ACC112 (cell line): ENCODE data around the gene PGP.

Source experiments
- H2AFZ ChIP-seq: fragments of 200-600 bp; sonication (generic); one replicate; pipeline ENCODE4 v1.6.0; 2017; ENCODE audit warnings: antibody characterized with exemption, low read length; ENCODE audit not compliant: unreplicated experiment
- H3K27ac ChIP-seq: fragments of 200-600 bp; sonication (generic); 2 replicates; pipeline ENCODE4 v1.5.1; 2014; ENCODE audit warnings: low read depth, mild to moderate bottlenecking, antibody characterized with exemption, low read length, moderate library complexity
- H3K27me3 ChIP-seq: fragments of 200-600 bp; sonication (generic); 2 replicates; pipeline ENCODE4 v1.6.1; 2014; ENCODE audit warnings: mild to moderate bottlenecking, antibody characterized with exemption, low read length, moderate library complexity, mixed read lengths; ENCODE audit not compliant: insufficient read depth
- H3K36me3 ChIP-seq: fragments of 200-600 bp; sonication (generic); 2 replicates; pipeline ENCODE4 v1.6.1; 2016; ENCODE audit warnings: mild to moderate bottlenecking, antibody characterized with exemption, low read length, moderate library complexity, mixed read lengths; ENCODE audit not compliant: insufficient read depth
- H3K4me1 ChIP-seq: fragments of 200-600 bp; sonication (generic); one replicate; pipeline ENCODE4 v1.6.1; 2016; ENCODE audit warnings: low read length, mixed read lengths; ENCODE audit not compliant: insufficient read depth, unreplicated experiment, control insufficient read depth
- H3K4me3 ChIP-seq: fragments of 200-600 bp; sonication (generic); 2 replicates; pipeline ENCODE4 v1.5.1; 2014; ENCODE audit warnings: mild to moderate bottlenecking, low read depth, low read length
- H3K79me2 ChIP-seq: fragments of 200-600 bp; sonication (generic); one replicate; pipeline ENCODE4 v1.6.0; 2016; ENCODE audit warnings: low read length; ENCODE audit not compliant: control insufficient read depth, unreplicated experiment, insufficient read depth

The PGP gene

GRCh38 chr16:2173916-2174315 lies 40.7 kb downstream of the PGP start:
- Histone ChIP-seq H3K36me3 (peaks cover 19% of the 10 kb centered on the region; the same call in 1 of the 2 replicates), H3K79me2 (no peaks in the 10 kb centered on the region), H2AFZ (no peak overlapping the region), H3K27me3 (no peaks in the 10 kb centered on the region), H3K27ac (no peak overlapping the region), H3K4me3 (no peak overlapping the region), H3K4me1 (no peaks in the 10 kb centered on the region)

GRCh38 chr16:2173366-2173765 lies 41.3 kb downstream of the PGP start:
- H3K4me1 ChIP-seq = no peaks in the 10 kb centered on the region
- H3K36me3 ChIP-seq = peaks cover 17% of the 10 kb centered on the region; the same call in 1 of the 2 replicates
- H2AFZ ChIP-seq = no peak overlapping the region
- no peaks in the 10 kb centered on the region for H3K27me3 ChIP-seq
- H3K4me3 ChIP-seq = no peak overlapping the region
- H3K79me2 ChIP-seq = no peaks in the 10 kb centered on the region
- no peak overlapping the region for H3K27ac ChIP-seq

DNA sequence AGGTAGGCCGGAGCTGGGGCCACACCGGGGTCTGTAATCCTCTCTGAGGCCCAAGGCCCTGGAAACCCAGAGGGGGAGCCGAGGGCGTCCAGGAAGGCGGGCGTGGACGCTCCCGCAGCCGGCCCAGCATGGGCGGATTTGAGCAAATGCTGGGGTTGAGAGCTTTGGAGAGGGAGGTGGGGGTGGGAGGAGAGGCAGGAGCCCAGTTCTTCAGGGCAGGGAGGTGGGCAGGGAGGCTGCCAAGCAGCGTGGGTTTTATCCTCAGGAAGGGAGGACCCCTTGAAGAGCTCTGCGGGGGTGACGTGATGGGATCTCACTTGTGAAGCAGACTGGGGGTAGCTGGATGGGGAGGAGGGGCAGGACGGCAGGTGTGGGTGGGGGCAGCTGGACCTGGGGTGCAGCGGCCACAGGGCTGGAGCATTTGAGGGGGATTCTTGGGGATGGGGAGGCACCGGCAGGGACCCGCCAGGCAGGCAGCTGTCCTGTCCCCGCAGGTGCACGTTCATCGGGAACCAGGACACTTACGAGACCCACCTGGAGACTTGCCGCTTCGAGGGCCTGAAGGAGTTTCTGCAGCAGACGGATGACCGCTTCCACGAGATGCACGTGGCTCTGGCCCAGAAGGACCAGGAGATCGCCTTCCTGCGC lies 41.8 kb downstream of the PGP start:
- Histone ChIP-seq H2AFZ (no peak overlapping the region), H3K79me2 (peaks cover under 1% of the 10 kb centered on the region), H3K4me3 (no peak overlapping the region), H3K27ac (no peak overlapping the region), H3K36me3 (peaks cover 12% of the 10 kb centered on the region; the same call in 1 of the 2 replicates), H3K27me3 (no peaks in the 10 kb centered on the region), H3K4me1 (no peaks in the 10 kb centered on the region)

- peaks cover 7% of the 10 kb centered on the region for H3K79me2 ChIP-seq
- no peaks in the 10 kb centered on the region for H3K27me3 ChIP-seq
- no peak overlapping the region for H3K4me3 ChIP-seq
- no peak overlapping the region for H2AFZ ChIP-seq
- H3K4me1 ChIP-seq = no peaks in the 10 kb centered on the region
- H3K27ac ChIP-seq = no peak overlapping the region
- H3K36me3 ChIP-seq = peaks cover 10% of the 10 kb centered on the region; the same call in 1 of the 2 replicates
These were observed 43.0 kb downstream of the PGP start for GRCh38 chr16:2171601-2172178.

DNA sequence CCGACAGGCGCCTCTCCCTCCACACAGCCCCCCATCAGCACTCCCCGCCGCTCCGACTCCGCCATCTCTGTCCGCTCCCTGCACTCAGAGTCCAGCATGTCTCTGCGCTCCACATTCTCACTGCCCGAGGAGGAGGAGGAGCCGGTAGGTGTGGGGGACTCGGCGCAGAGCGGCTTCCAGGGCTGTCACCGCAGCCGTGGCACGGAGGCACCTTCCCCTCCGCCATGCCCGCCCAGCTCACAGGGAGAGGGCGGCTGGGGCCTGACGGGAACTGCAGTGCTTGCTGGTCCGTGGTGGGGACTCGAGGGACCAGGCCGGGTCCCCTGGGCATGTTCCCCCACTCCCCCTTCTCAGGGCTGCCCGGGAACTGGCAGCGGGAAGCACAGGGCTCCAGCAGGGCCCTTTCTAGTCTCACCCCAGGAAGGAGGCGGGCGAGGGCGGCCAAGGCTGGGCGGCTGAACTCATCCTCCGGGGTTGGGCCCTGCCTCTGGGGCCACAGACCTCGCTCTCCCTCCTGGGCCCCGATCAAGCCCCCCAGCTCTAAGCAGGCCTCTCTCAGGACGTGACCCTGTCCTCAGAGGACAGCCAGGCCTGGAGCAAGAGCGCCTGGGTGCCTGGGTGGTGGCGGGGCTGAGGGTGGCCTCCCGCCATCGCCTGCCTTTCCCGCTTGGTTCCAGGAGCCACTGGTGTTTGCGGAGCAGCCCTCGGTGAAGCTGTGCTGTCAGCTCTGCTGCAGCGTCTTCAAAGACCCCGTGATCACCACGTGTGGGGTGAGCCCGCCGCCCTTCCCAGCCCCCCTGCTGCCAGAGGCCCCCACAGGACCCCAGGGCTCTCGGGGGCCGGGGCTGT lies 43.8 kb downstream of the PGP start:
- no peaks in the 10 kb centered on the region for H3K4me1 ChIP-seq
- peaks cover 8% of the 10 kb centered on the region; the same call in 1 of the 2 replicates for H3K36me3 ChIP-seq
- no peak overlapping the region for H3K27ac ChIP-seq
- H2AFZ ChIP-seq = no peak overlapping the region
- no peak overlapping the region for H3K4me3 ChIP-seq
- no peaks in the 10 kb centered on the region for H3K27me3 ChIP-seq
- peaks cover 11% of the 10 kb centered on the region for H3K79me2 ChIP-seq

- H3K36me3 ChIP-seq = peaks cover 5% of the 10 kb centered on the region; the same call in 1 of the 2 replicates
These were observed 44.6 kb downstream of the PGP start for GRCh38 chr16:2170080-2170479.

GRCh38 chr16:2167068-2167638 lies 47.5 kb downstream of the PGP start:
- H3K4me1 ChIP-seq = no peaks in the 10 kb centered on the region
- H3K36me3 ChIP-seq = no peaks in the 10 kb centered on the region
- H3K79me2 ChIP-seq = peaks cover 32% of the 10 kb centered on the region
- H2AFZ ChIP-seq = no peak overlapping the region
- no peaks in the 10 kb centered on the region for H3K27me3 ChIP-seq
- H3K4me3 ChIP-seq = no peak overlapping the region
- H3K27ac ChIP-seq = no peak overlapping the region

More at GRCh38 chr16:2170080-2170479, 44.6 kb downstream of the PGP start:
- Histone ChIP-seq H2AFZ (no peak overlapping the region), H3K27ac (peak overlapping the region; percentile 19; the same call in 1 of the 2 replicates), H3K4me1 (no peaks in the 10 kb centered on the region), H3K4me3 (no peak overlapping the region), H3K27me3 (no peaks in the 10 kb centered on the region), H3K79me2 (peaks cover 15% of the 10 kb centered on the region)

DNA sequence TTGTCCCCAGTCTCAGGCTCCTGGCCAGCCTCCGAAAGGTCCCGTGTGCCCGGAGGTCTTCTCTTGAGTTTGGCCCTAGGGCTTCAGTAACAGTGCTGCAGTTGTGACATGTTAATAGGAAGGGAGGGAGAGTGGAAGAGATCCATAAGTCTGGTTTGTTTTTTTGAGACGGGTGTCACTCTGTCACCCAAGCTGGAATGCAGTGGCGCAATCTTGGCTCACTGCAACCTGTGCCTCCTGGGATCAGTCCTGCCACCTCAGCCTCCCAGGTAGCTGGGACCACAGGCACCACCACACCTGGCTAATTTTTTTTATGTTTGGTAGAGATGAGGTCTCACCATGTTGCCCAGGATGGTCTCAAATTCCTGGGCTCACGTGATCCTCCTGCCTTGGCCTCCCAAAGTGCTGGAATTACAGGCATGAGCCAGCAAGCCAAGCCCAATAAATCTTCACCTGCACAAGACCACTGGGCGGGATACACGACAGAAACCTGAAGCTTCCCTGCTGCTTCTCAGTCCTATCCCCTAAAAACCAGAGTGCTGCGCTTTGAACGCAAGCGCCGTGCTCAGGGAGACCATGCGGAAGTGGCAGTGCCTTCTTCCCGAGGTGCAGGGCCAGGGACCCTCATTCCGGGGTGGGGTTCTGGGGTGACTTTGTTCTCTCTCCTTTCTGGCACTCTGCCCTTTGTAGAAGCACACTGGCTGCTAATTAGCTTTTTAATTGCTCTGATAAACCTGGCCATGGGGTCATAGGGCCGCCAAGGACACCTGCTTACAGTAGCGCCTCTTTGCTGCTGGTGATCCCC lies 48.2 kb downstream of the PGP start:
- H3K4me3 ChIP-seq = no peak overlapping the region
- no peaks in the 10 kb centered on the region for H3K27me3 ChIP-seq
- no peak overlapping the region for H3K27ac ChIP-seq
- no peak overlapping the region for H2AFZ ChIP-seq
- H3K4me1 ChIP-seq = peaks cover 5% of the 10 kb centered on the region
- peaks cover 39% of the 10 kb centered on the region for H3K79me2 ChIP-seq
- H3K36me3 ChIP-seq = no peaks in the 10 kb centered on the region

DNA sequence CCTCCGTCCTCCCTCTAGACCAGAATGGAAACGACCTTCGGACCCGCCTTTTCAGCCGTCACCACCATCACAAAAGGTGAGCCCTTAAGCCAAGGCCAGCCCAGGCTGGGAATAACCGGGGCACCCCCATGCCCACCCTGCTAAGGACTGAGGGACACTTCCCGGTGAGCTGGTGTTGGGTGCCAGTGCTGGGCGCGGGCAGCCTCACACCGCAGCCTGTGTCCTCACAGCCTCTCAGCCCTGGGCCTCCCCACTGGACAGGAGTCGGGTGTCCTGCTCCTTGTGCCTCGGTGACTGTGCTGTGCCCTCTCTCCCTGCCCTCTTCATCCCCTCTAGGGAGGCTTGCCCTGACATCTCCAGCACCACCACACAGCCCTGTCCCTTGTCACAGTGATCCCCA lies 48.8 kb downstream of the PGP start:
- Histone ChIP-seq H2AFZ (no peak overlapping the region), H3K4me1 (peaks cover 10% of the 10 kb centered on the region), H3K27me3 (no peaks in the 10 kb centered on the region), H3K79me2 (peaks cover 42% of the 10 kb centered on the region), H3K36me3 (no peaks in the 10 kb centered on the region), H3K27ac (no peak overlapping the region), H3K4me3 (no peak overlapping the region)
